Smooth muscle cell (in vitro differentiated cells): ENCODE results near the gene AKR1C3. TPM values are rescaled to one million over a fixed set of nuclear protein-coding genes. Genes with fewer than 3 reads are reported as not detected.
"Not testable (repeated sequence)": the region's sequence is repeated elsewhere in the genome, so short reads cannot be mapped to it uniquely, and the experiment has no call there.

Source experiments
- DNase-seq: peaks from one replicate; lab custom pipeline; 2025; ENCODE audit not compliant: unreplicated experiment; lab: John Stamatoyannopoulos, UW
- H2AFZ ChIP-seq: fragments of 200-600 bp; sonication (generic); 2 replicates; pipeline ENCODE4 v1.6.0; 2016; ENCODE audit warnings: antibody characterized with exemption, low read depth, mild to moderate bottlenecking
- H3F3A ChIP-seq: fragments of 200-600 bp; sonication (generic); 2 replicates; pipeline ENCODE4 v1.6.0; 2017; ENCODE audit warnings: antibody characterized with exemption, low read depth
- H3K27ac ChIP-seq: fragments of 200-600 bp; sonication (generic); 2 replicates; pipeline ENCODE4 v1.5.1; 2016; ENCODE audit warnings: low read depth, mild to moderate bottlenecking
- H3K27me3 ChIP-seq: fragments of 200-600 bp; sonication (generic); 2 replicates; pipeline ENCODE4 v1.6.1; 2016; ENCODE audit warnings: low read depth, mild to moderate bottlenecking
- H3K36me3 ChIP-seq: fragments of 200-600 bp; sonication (generic); 2 replicates; pipeline ENCODE4 v1.5.1; 2016; ENCODE audit warnings: low read depth
- H3K4me1 ChIP-seq: fragments of 200-600 bp; sonication (generic); 2 replicates; pipeline ENCODE4 v1.5.1; 2016; ENCODE audit warnings: low read depth
- H3K4me2 ChIP-seq: fragments of 200-600 bp; sonication (generic); 2 replicates; pipeline ENCODE4 v1.6.0; 2016; ENCODE audit warnings: mild to moderate bottlenecking
- H3K4me3 ChIP-seq: fragments of 200-600 bp; sonication (generic); 2 replicates; pipeline ENCODE4 v1.5.1; 2016; ENCODE audit warnings: mild to moderate bottlenecking
- H3K79me2 ChIP-seq: fragments of 200-600 bp; sonication (generic); 2 replicates; pipeline ENCODE4 v1.6.0; 2016; ENCODE audit warnings: low read depth, mild to moderate bottlenecking
- H3K9ac ChIP-seq: fragments of 200-600 bp; sonication (generic); 2 replicates; pipeline ENCODE4 v1.6.0; 2016; ENCODE audit warnings: low read depth
- H3K9me3 ChIP-seq: fragments of 200-600 bp; sonication (generic); replicated peaks from 2 replicates; pipeline ENCODE4 v1.5.1; 2016; ENCODE audit warnings: low read depth
- H4K20me1 ChIP-seq: fragments of 200-600 bp; sonication (generic); 2 replicates; pipeline ENCODE4 v1.6.0; 2016; ENCODE audit warnings: low read depth
- CTCF ChIP-seq: fragments of 200-600 bp; sonication (generic); IDR thresholded peaks from 2 replicates; pipeline ENCODE4 v1.5.1; 2017; ENCODE audit warnings: borderline replicate concordance, mild to moderate bottlenecking, antibody characterized with exemption; ENCODE audit not compliant: insufficient read depth, poor library complexity, severe bottlenecking
- WGBS: methylation state at CpG from one replicate; pipeline ENCODE4 v1.1.7; 2016; ENCODE audit warnings: low lambda C conversion rate; 5-methylcytosine and 5-hydroxymethylcytosine counted together
- polyA plus RNA-seq: library from polyadenylated mRNA; unstranded; fragments of >200 nt; fragmentation: Nextera tagmentation; extraction: Ambion mirVana; gene quantifications from 2 replicates; pipeline ENCODE4 v1.2.1, GENCODE V29; 2016
- total RNA-seq: library from RNA; depleted of rRNA; stranded (reverse); fragments of >200 nt; gene quantifications from 2 replicates; pipeline ENCODE4 v1.2.3, GENCODE V29; 2014

The AKR1C3 gene
- total and polyA plus RNA-seq, 2 experiments from 2014 or later, result 0.27 to 4.5 TPM

- no peaks in the 10 kb centered on the region for H3K4me1 ChIP-seq
- H3K4me3 ChIP-seq, result no peak overlapping the region
- WGBS, result 92% methylated on average over 3 of the region's 3 CpGs
- H3K9me3 ChIP-seq, result no peaks in the 10 kb centered on the region
- no peak overlapping the region for H2AFZ ChIP-seq
- H3K79me2 ChIP-seq, result no peaks in the 10 kb centered on the region
- H3K27ac ChIP-seq, result no peak overlapping the region
- no peaks in the 10 kb centered on the region for H3K27me3 ChIP-seq
- DNase-seq, result no peak
- no peak overlapping the region for H3K9ac ChIP-seq
- no peaks in the 10 kb centered on the region for H3K36me3 ChIP-seq
- no peaks in the 10 kb centered on the region for H3F3A ChIP-seq
- no peak overlapping the region for H3K4me2 ChIP-seq
- no peak for TF ChIP-seq CTCF
- H4K20me1 ChIP-seq, result no peaks in the 10 kb centered on the region
Observed at GRCh38 chr10:5125315-5126044, 31.3 kb downstream of the AKR1C3 start.

DNA sequence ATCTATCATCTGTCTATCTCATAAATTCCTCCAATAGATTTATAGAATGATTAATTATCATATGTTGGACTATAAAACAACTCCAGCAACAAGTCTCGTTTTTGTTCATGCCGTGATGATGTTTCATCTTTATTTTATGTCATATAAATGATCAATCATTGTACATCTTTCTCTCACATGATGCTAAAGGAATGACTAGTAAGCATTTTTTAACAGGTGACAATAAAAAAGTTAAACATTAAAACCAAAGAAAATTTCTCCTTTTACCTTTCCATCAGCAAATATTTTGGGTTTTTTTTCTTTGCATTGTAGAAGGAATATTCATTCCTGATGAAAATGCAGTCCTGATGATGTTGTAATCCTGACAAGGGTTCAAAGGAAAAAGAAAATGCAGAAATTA, 41.4 kb downstream of the AKR1C3 start:
- TF ChIP-seq CTCF, result no peak
- DNase-seq, result no peak
- H3K36me3 ChIP-seq, result no peaks in the 10 kb centered on the region

GRCh38 chr10:5136468-5137087, 42.4 kb downstream of the AKR1C3 start:
- DNase-seq, result no peak

More for the DNA sequence above, 41.4 kb downstream of the AKR1C3 start:
- no peaks in the 10 kb centered on the region for H3K27me3 ChIP-seq
- no peaks in the 10 kb centered on the region for H3K9me3 ChIP-seq
- H3K9ac ChIP-seq, result no peak overlapping the region
- no peak overlapping the region for H3K4me2 ChIP-seq
- H3K4me1 ChIP-seq, result no peaks in the 10 kb centered on the region
- no peaks in the 10 kb centered on the region for H3F3A ChIP-seq
- no peaks in the 10 kb centered on the region for H4K20me1 ChIP-seq
- no peak overlapping the region for H2AFZ ChIP-seq
- H3K4me3 ChIP-seq, result no peak overlapping the region
- WGBS, result 91% methylated on average over 2 of the region's 2 CpGs
- H3K27ac ChIP-seq, result no peak overlapping the region
- H3K79me2 ChIP-seq, result no peaks in the 10 kb centered on the region

GRCh38 chr10:5137699-5138098, 43.5 kb downstream of the AKR1C3 start:
- H3K9ac ChIP-seq, H3K9me3 ChIP-seq, H2AFZ ChIP-seq, H3K27me3 ChIP-seq, H3K36me3 ChIP-seq, H3K27ac ChIP-seq, DNase-seq, H3K79me2 ChIP-seq, H3K4me2 ChIP-seq, H4K20me1 ChIP-seq, H3K4me1 ChIP-seq, H3K4me3 ChIP-seq, H3F3A ChIP-seq: not testable (repeated sequence)
- 31% methylated on average over 4 of the region's 4 CpGs for WGBS

More at GRCh38 chr10:5136468-5137087, 42.4 kb downstream of the AKR1C3 start:
- no peaks in the 10 kb centered on the region for H3K9me3 ChIP-seq
- H3K27me3 ChIP-seq, result no peaks in the 10 kb centered on the region
- H3K27ac ChIP-seq, result no peak overlapping the region
- WGBS, result 89% methylated on average over 1 of the region's 1 CpG
- H3K4me3 ChIP-seq, result no peak overlapping the region
- H2AFZ ChIP-seq, result no peak overlapping the region
- no peaks in the 10 kb centered on the region for H3K79me2 ChIP-seq
- H3K4me1 ChIP-seq, result no peaks in the 10 kb centered on the region
- H3K9ac ChIP-seq, result no peak overlapping the region
- no peak overlapping the region for H3K4me2 ChIP-seq
- TF ChIP-seq CTCF, result no peak
- no peaks in the 10 kb centered on the region for H3F3A ChIP-seq
- no peaks in the 10 kb centered on the region for H3K36me3 ChIP-seq
- no peaks in the 10 kb centered on the region for H4K20me1 ChIP-seq
